ENCODE data around the gene TFDP1.
"Not testable (repeated sequence)": the region's sequence is repeated elsewhere in the genome, so short reads cannot be mapped to it uniquely, and the experiment has no call there.

DNA sequence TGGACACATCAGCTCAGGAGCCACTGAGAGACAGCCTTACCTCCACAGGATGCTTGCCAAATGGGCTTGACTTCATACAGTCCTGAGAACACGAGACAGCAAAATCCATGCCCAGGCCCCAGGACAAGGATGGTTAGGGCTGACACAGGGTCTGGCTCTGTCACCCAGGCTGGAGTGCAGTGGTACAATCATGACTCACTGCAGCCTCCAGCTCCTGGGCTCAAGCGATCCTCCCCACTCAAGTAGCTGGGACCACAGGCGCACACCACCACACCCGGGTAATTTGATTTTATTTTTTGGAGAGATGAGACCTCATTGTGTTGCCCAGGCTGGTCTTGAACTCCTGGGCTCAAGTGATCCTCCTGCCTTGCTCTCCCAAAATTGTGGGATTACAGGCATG is 21.0 kb upstream of the TFDP1 start:
- TF ChIP-seq, protein P1, sequence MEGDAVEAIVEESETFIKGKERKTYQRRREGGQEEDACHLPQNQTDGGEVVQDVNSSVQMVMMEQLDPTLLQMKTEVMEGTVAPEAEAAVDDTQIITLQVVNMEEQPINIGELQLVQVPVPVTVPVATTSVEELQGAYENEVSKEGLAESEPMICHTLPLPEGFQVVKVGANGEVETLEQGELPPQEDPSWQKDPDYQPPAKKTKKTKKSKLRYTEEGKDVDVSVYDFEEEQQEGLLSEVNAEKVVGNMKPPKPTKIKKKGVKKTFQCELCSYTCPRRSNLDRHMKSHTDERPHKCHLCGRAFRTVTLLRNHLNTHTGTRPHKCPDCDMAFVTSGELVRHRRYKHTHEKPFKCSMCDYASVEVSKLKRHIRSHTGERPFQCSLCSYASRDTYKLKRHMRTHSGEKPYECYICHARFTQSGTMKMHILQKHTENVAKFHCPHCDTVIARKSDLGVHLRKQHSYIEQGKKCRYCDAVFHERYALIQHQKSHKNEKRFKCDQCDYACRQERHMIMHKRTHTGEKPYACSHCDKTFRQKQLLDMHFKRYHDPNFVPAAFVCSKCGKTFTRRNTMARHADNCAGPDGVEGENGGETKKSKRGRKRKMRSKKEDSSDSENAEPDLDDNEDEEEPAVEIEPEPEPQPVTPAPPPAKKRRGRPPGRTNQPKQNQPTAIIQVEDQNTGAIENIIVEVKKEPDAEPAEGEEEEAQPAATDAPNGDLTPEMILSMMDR (IDR thresholded peaks at IDR 0.05 in 8 of 11, conservative IDR thresholded peaks at IDR 0.05 in 3 of 11): not testable (repeated sequence)
- not testable (repeated sequence) for TF ChIP-seq POLR2A, POLR2AphosphoS5 (IDR thresholded peaks at IDR 0.05)

Measured in spleen (tissue), 7 donors.